Thyroid gland (tissue), 4 donors: ENCODE measurements around the gene SLC12A2.

Experiments used
- POLR2A ChIP-seq, 2 donors: fragments of 450-650 bp; IDR thresholded peaks; one replicate each; pipeline ENCODE4 v1.6.1; 2017; ENCODE audit warnings: antibody characterized with exemption in 2 of 2, mild to moderate bottlenecking in 2 of 2, moderate library complexity in 1 of 2
- TF ChIP-seq, protein P1 (sequence below), 6 experiments: fragments of 200-600 bp in 3 of 6; fragments of 450-650 bp in 3 of 6; sonication (generic) in 3 of 6; IDR thresholded peaks; one replicate each; pipeline ENCODE4 v1.5.1; 2016 to 2019; ENCODE audit warnings: antibody characterized with exemption in 6 of 6, mild to moderate bottlenecking in 2 of 6, inconsistent platforms in 1 of 6, moderate library complexity in 1 of 6

DNA sequence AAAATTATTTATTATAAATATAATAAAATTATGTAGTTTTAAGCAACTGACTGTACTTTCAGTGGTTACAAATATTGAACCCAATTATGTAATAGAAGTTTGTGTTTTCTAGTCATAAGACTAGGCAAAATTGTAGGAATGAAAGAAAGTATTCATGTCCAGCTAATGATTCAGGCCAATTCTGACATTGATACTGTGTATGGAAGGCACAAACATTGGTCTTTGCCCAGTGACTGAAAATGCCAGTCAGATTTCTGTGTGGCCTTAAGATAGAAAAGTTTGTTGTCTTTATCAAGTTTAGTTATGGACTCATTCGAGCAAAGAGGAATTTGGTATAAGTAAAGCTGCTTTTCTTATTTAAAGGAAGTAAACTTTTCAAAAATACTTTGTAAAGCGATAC lies 60.3 kb downstream of the SLC12A2 start:
- TF ChIP-seq, protein P1, sequence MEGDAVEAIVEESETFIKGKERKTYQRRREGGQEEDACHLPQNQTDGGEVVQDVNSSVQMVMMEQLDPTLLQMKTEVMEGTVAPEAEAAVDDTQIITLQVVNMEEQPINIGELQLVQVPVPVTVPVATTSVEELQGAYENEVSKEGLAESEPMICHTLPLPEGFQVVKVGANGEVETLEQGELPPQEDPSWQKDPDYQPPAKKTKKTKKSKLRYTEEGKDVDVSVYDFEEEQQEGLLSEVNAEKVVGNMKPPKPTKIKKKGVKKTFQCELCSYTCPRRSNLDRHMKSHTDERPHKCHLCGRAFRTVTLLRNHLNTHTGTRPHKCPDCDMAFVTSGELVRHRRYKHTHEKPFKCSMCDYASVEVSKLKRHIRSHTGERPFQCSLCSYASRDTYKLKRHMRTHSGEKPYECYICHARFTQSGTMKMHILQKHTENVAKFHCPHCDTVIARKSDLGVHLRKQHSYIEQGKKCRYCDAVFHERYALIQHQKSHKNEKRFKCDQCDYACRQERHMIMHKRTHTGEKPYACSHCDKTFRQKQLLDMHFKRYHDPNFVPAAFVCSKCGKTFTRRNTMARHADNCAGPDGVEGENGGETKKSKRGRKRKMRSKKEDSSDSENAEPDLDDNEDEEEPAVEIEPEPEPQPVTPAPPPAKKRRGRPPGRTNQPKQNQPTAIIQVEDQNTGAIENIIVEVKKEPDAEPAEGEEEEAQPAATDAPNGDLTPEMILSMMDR (IDR thresholded peaks at IDR 0.05), result no peak
- no peak for TF ChIP-seq POLR2A (IDR thresholded peaks at IDR 0.05)
